HG02938 (cell line): ENCODE measurements around the gene PIM2.
A peak's percentile ranks its signal among the peaks of the same experiment; 100 is the strongest.
"Not testable (repeated sequence)": the region's sequence is repeated elsewhere in the genome, so short reads cannot be mapped to it uniquely, and the experiment has no call there.

Experiments
- ATAC-seq: cut with Tn5 transposase; IDR thresholded peaks from one replicate; pipeline ENCODE4 v1.9.1; 2021; ENCODE audit warnings: mild to moderate bottlenecking, moderate library complexity; ENCODE audit not compliant: unreplicated experiment

Gene PIM2

GRCh38 chrX:48908600-48908999 lies 10.2 kb downstream of the PIM2 start:
- no peak for ATAC-seq

- ATAC-seq = no peak
Observed at GRCh38 chrX:48905090-48905790, 13.6 kb downstream of the PIM2 start.

GRCh38 chrX:48904626-48905025 lies 14.2 kb downstream of the PIM2 start:
- no peak for ATAC-seq

GRCh38 chrX:48904180-48904579 lies 14.6 kb downstream of the PIM2 start:
- no peak for ATAC-seq

GRCh38 chrX:48903290-48903689 lies 15.5 kb downstream of the PIM2 start:
- no peak for ATAC-seq

- no peak for ATAC-seq
Observed at GRCh38 chrX:48902776-48903175, 16.0 kb downstream of the PIM2 start.

- ATAC-seq = no peak
Observed at GRCh38 chrX:48902135-48902534, 16.7 kb downstream of the PIM2 start.

DNA sequence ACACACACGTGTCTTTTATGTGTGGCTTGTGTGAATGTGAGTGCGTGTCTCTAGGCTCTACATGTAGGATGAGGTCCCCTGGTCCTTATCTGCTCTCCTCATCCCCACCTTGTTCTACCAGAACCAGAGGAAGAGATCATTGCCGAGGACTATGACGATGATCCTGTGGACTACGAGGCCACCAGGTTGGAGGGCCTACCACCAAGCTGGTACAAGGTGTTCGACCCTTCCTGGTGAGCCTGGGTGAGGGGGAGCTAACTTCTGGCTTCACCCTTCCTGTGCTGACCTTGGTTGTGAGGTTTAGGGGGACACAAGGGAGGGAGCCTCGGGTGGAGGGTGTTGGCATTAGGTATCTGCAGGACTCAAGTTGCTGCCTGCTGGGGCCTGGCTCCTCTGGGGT lies 17.8 kb downstream of the PIM2 start:
- ATAC-seq = no peak

- ATAC-seq = no peak
Observed at GRCh38 chrX:48899078-48899410, 19.8 kb downstream of the PIM2 start.

- peak; percentile 77 for ATAC-seq
Observed at GRCh38 chrX:48897625-48898306, 21.1 kb downstream of the PIM2 start, which contains the start of the genes PQBP1 and TIMM17B. Gene PQBP1, plus strand, starts transcription at chrX:48897930. Its CDS starts 580 bp downstream, at chrX:48898510. Gene TIMM17B, minus strand, starts transcription at chrX:48897768. Its CDS starts 19 bp downstream, at chrX:48897749.

DNA sequence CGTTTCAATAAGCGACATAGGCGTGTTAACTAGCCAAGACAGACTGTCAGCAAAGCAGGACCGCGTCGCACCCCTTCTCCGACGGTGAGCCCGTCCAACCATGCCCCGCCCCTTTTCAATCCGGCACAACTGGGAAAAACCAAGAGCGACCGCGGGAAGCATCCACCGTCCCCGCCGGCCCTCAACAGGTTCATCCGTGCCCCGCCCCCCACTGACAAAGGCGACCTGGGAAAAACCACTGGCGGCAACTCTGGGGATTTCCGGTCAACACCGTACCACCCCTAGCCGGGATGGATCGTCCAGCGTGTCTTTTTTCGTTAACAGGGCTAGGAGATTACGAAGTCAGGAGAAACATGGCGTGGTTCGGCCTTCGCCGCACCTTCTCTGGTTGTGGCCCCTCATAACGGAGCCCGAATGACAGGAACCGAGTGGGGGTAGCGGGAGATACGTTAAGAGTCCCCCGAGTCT lies 21.6 kb downstream of the PIM2 start:
- peak; percentile 17 for ATAC-seq

DNA sequence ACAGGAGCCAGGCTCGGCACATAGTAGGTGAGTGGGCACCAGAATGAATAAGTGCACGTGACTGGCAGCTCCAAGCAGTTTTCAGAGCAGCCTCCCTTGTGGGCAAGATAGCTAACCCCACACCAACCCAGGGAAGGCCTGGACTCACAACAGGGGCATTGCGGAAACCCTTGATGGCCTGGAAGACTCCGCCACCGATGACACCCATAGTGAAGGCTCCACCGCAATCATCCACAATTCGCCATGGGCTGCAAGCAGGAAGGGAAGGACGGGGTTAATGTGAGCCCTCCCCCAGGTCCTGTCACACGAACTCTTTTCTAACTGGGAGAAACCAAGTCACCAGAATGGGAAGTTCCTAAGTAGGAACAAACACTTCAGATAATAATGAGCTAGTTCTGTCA lies 22.2 kb downstream of the PIM2 start:
- no peak for ATAC-seq

DNA sequence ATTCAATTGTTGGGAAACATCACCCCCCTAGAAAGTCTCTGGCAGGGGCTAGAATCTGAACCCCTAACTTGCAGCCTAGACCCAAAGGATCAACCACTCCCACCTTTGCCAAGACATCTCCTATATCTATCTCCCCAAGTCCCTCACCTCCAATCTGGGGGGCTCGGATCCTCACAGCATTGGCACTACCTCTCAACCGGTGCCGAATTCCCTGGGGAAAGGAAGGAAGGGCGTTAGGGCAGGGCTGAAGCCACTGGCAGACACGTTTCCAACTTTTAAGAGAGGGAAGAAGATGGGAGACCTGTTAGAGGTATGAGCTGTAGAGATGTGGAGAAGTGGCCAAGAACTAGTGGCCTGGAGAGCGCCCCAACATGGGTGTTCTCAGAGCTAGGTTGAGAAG lies 23.9 kb downstream of the PIM2 start:
- no peak for ATAC-seq

- ATAC-seq = no peak
Observed at GRCh38 chrX:48893556-48894348, 25.1 kb downstream of the PIM2 start.

DNA sequence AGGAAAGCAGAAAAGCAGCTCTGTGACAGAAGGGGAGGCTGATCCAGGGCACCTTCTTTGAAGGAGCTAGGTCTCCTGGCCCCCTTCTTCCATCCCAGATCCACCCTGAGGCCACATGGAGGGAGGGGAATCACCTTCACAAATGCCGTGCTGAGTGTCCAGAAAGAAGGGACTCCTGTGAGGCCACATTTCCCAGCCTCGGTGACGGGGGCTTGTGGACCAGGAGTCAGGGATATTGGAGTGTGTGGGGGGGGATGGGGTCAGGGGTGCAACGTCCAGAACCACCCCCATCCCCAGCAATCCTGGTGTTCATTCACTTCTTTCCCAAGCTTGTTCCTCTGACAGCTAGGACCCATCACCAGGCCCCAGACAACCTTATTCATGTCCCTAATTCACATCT lies 25.9 kb downstream of the PIM2 start:
- no peak for ATAC-seq

DNA sequence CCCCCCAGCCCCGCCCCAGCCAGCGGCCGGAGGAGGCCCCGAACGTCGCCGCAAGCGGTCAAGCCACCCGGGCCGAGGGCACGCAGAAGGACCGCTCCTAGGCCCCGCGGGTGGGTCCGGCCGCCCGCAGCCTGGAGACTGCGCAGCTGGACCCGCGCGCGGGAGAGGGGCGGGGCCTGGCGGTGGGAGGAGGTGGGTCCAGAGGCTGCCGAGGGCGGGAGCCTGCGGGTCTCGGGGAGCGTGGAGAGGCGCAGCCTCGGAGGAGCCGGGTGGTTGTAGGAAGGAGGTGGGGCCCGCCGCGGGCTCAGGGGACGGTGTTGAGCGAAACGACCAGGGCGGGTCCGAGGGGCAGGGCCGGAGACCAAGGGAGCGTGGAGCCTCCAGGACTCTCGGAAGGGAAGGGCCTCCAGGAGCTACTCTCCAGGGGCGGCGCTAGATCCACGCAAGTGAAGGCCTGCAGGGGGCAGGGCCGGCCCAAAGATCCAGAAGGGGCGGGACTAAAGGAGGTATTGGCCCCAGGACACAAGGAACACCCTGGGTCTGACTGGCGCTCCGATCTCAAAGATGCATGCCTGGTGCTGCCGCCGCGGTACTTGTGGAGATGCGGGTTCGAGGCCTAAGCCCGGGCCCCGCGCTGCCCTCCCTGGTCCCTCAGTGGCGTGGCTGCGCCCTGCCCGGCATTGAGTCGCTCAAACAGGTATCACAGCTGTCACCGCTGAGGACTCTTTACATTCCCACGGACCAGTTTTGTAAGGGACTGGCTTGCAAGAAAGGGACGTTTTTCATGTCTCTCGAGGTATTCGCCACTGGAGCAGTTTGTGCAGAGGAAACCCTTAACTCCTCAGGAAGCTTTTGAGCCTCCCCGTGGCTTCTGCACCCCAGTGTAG lies 27.2 kb downstream of the PIM2 start:
- ATAC-seq = peak; percentile 73

- peak; percentile 30 for ATAC-seq
Observed at GRCh38 chrX:48890934-48891401, 27.9 kb downstream of the PIM2 start.

GRCh38 chrX:48890296-48890925 lies 28.4 kb downstream of the PIM2 start:
- ATAC-seq = peak; percentile 6

GRCh38 chrX:48886586-48886985 lies 32.2 kb downstream of the PIM2 start:
- not testable (repeated sequence) for ATAC-seq

GRCh38 chrX:48883729-48884128 lies 35.1 kb downstream of the PIM2 start:
- ATAC-seq = no peak
